OCI-LY1 (cell line): Measurements from ENCODE around the gene KRABD2.

Experiments
- H2AFZ ChIP-seq: fragments of 200-600 bp; sonication (generic), shearing (Covaris generic); 2 replicates; pipeline ENCODE4 v1.6.0; 2014; ENCODE audit warnings: antibody characterized with exemption, mild to moderate bottlenecking, low read length
- H3F3A ChIP-seq: fragments of 200-600 bp; sonication (generic), shearing (Covaris generic); 2 replicates; pipeline ENCODE4 v1.6.0; 2014; ENCODE audit warnings: mild to moderate bottlenecking, antibody characterized with exemption, low read length, moderate library complexity; ENCODE audit not compliant: insufficient read depth
- H3K27ac ChIP-seq: fragments of 200-600 bp; sonication (generic); 2 replicates; pipeline ENCODE4 v1.5.1; 2014; ENCODE audit warnings: low read length, mixed run types, mild to moderate bottlenecking, low read depth; ENCODE audit not compliant: poor library complexity, severe bottlenecking
- H3K27me3 ChIP-seq: fragments of 200-600 bp; sonication (generic); 2 replicates; pipeline ENCODE4 v1.6.0; 2014; ENCODE audit warnings: antibody characterized with exemption, mild to moderate bottlenecking, low read length, moderate library complexity; ENCODE audit not compliant: insufficient read depth
- H3K36me3 ChIP-seq: fragments of 200-600 bp; sonication (generic); 2 replicates; pipeline ENCODE4 v1.6.1; 2014; ENCODE audit warnings: mild to moderate bottlenecking, antibody characterized with exemption, low read length, moderate library complexity, mixed read lengths; ENCODE audit not compliant: insufficient read depth
- H3K4me1 ChIP-seq: fragments of 200-600 bp; sonication (generic); 2 replicates; pipeline ENCODE4 v1.5.1; 2014; ENCODE audit warnings: mild to moderate bottlenecking, low read length, moderate library complexity; ENCODE audit not compliant: insufficient read depth, severe bottlenecking
- H3K4me2 ChIP-seq: fragments of 200-600 bp; sonication (generic), shearing (Covaris generic); 2 replicates; pipeline ENCODE4 v1.6.1; 2014; ENCODE audit warnings: low read length
- H3K4me3 ChIP-seq: fragments of 200-600 bp; sonication (generic); 2 replicates; pipeline ENCODE4 v1.5.1; 2014; ENCODE audit warnings: low read length, low read depth, mild to moderate bottlenecking, mixed read lengths; ENCODE audit not compliant: poor library complexity, severe bottlenecking
- H3K79me2 ChIP-seq: fragments of 200-600 bp; shearing (Covaris generic); 2 replicates; pipeline ENCODE4 v1.6.1; 2016; ENCODE audit warnings: mixed run types, low read length, mixed read lengths; ENCODE audit not compliant: insufficient read depth
- H3K9ac ChIP-seq: fragments of 200-600 bp; sonication (generic), shearing (Covaris generic); 2 replicates; pipeline ENCODE4 v1.6.1; 2014; ENCODE audit warnings: mild to moderate bottlenecking, low read length, mixed read lengths
- H3K9me2 ChIP-seq: fragments of 200-600 bp; sonication (generic), shearing (Covaris generic); 2 replicates; pipeline ENCODE4 v1.6.1; 2014; ENCODE audit warnings: low read depth, mild to moderate bottlenecking, low read length, mixed read lengths
- H3K9me3 ChIP-seq: fragments of 200-600 bp; shearing (Covaris generic); 2 replicates; pipeline ENCODE4 v1.6.1; 2014; ENCODE audit warnings: low read length, mixed read lengths
- H4K20me1 ChIP-seq: fragments of 200-600 bp; sonication (generic), shearing (Covaris generic); 2 replicates; pipeline ENCODE4 v1.6.0; 2016; ENCODE audit warnings: mild to moderate bottlenecking, low read length; ENCODE audit not compliant: insufficient read depth
- EZH2 ChIP-seq: fragments of 200-600 bp; sonication (generic), shearing (Covaris generic); IDR thresholded peaks from 2 replicates; pipeline ENCODE4 v1.8.0; 2017; ENCODE audit warnings: borderline replicate concordance, mixed run types, mild to moderate bottlenecking, antibody characterized with exemption, low read length, moderate library complexity, mixed read lengths
- TF ChIP-seq, protein P1 (sequence below): fragments of 200-600 bp; sonication (generic), shearing (Covaris generic); IDR thresholded peaks from 2 replicates; pipeline ENCODE4 v1.5.1; 2017; ENCODE audit warnings: mild to moderate bottlenecking, antibody characterized with exemption, low read length, moderate library complexity, mixed read lengths

KRABD2 gene

DNA sequence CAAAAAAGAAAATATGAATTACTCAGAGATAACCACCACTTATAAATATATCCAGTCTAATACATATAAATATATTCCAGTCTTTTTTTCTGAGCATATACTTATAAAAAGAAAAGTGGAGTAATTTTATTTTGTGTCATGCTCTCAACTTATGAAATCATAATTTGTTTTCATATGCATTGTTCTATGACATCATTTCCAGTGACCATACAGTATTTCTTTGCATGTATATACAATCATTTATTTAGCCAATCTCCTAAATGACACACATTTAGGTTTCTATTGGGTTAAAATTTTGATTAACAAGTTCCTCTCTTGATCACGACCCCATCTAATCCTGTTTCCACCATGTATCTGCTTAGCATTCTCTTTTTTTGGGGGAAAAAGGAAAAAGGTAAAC lies 42.8 kb upstream of the KRABD2 start:
- no peak overlapping the region for H3K4me2 ChIP-seq
- no peaks in the 10 kb centered on the region for H3K79me2 ChIP-seq
- no peaks in the 10 kb centered on the region for H3F3A ChIP-seq
- H2AFZ ChIP-seq, result no peak overlapping the region
- no peaks in the 10 kb centered on the region for H3K4me1 ChIP-seq
- no peak overlapping the region for H3K4me3 ChIP-seq
- no peak for TF ChIP-seq EZH2
- TF ChIP-seq, protein P1, sequence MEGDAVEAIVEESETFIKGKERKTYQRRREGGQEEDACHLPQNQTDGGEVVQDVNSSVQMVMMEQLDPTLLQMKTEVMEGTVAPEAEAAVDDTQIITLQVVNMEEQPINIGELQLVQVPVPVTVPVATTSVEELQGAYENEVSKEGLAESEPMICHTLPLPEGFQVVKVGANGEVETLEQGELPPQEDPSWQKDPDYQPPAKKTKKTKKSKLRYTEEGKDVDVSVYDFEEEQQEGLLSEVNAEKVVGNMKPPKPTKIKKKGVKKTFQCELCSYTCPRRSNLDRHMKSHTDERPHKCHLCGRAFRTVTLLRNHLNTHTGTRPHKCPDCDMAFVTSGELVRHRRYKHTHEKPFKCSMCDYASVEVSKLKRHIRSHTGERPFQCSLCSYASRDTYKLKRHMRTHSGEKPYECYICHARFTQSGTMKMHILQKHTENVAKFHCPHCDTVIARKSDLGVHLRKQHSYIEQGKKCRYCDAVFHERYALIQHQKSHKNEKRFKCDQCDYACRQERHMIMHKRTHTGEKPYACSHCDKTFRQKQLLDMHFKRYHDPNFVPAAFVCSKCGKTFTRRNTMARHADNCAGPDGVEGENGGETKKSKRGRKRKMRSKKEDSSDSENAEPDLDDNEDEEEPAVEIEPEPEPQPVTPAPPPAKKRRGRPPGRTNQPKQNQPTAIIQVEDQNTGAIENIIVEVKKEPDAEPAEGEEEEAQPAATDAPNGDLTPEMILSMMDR, result no peak
- no peaks in the 10 kb centered on the region for H3K36me3 ChIP-seq
- H3K9me3 ChIP-seq, result no peaks in the 10 kb centered on the region
- no peaks in the 10 kb centered on the region for H4K20me1 ChIP-seq
- no peaks in the 10 kb centered on the region for H3K27me3 ChIP-seq
- H3K27ac ChIP-seq, result no peak overlapping the region
- no peaks in the 10 kb centered on the region for H3K9me2 ChIP-seq
- no peak overlapping the region for H3K9ac ChIP-seq

DNA sequence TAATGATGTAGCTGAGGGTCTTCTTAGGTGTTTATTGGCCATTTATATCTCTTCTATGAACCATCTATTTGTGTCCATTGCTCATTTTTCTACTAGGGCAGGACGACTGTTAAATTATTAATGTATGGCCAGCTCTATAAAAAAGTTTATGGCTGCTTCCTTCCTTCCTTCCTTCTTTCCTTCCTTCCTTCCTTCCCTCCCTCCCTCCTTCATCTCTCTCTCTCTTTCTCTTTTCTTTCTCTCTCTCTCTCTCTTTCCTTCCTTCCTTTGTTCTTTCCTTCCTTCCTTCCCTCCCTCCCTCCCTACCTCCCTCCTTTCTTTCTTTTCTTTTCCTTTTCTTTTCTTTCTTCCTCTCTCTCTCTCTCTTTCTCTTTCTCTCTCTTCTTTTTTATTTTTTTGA lies 42.0 kb upstream of the KRABD2 start:
- no peak for TF ChIP-seq EZH2
- TF ChIP-seq, protein P1, result no peak
- Histone ChIP-seq H3K4me3 (no peak overlapping the region), H3K9ac (no peak overlapping the region), H3K4me2 (no peak overlapping the region), H3K9me3 (no peaks in the 10 kb centered on the region), H4K20me1 (no peaks in the 10 kb centered on the region), H3K4me1 (no peaks in the 10 kb centered on the region), H3K27me3 (no peaks in the 10 kb centered on the region), H2AFZ (no peak overlapping the region), H3K27ac (no peak overlapping the region), H3K79me2 (no peaks in the 10 kb centered on the region), H3F3A (no peaks in the 10 kb centered on the region), H3K36me3 (no peaks in the 10 kb centered on the region), H3K9me2 (no peaks in the 10 kb centered on the region)

- Histone ChIP-seq H2AFZ (no peak overlapping the region), H4K20me1 (no peaks in the 10 kb centered on the region), H3F3A (no peaks in the 10 kb centered on the region), H3K4me3 (no peak overlapping the region), H3K4me1 (no peaks in the 10 kb centered on the region), H3K79me2 (no peaks in the 10 kb centered on the region), H3K9me2 (no peaks in the 10 kb centered on the region), H3K36me3 (no peaks in the 10 kb centered on the region), H3K27me3 (no peaks in the 10 kb centered on the region), H3K27ac (no peak overlapping the region), H3K9me3 (no peaks in the 10 kb centered on the region), H3K4me2 (no peak overlapping the region), H3K9ac (no peak overlapping the region)
- TF ChIP-seq, protein P1, result no peak
- TF ChIP-seq EZH2, result no peak
Measured at GRCh38 chr17:8417806-8418205, 41.3 kb upstream of the KRABD2 start.
